AG10803 (cell line): ENCODE results near the gene PPRC1.

ENCODE experiments used
- DNase-seq: peaks from one replicate; pipeline ENCODE4 v3.0.0; 2010; ENCODE audit warnings: low read depth
- H3K4me3 ChIP-seq: 2 replicates; pipeline ENCODE4 v1.5.1; 2011; ENCODE audit warnings: mild to moderate bottlenecking, low read length, control low read depth
- CTCF ChIP-seq: conservative IDR thresholded peaks from 2 replicates; pipeline ENCODE4 v1.5.1; 2011; ENCODE audit warnings: mild to moderate bottlenecking, low read length, control low read depth, inconsistent platforms

The PPRC1 gene

DNA sequence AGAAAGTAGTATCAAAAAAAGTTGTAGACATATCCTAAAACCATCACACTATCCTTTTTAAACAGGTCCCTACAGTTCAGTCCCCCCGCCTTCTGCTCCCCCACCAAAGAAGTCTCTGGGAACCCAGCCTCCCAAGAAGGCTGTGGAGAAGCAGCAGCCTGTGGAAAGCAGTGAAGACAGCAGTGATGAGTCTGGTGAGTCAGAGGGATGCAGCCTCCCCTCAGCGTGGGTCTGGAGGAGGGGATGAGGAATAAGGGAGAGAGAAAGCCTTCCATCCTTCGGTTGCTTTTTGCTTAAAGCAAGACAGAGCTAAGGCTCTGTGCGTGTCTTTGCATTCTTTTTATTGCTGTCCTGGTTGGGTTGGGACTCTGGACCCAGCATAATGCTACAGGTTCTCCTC, 27.0 kb downstream of the PPRC1 start:
- H3K4me3 ChIP-seq = no peak overlapping the region
- TF ChIP-seq CTCF = no peak
- DNase-seq = no peak

DNA sequence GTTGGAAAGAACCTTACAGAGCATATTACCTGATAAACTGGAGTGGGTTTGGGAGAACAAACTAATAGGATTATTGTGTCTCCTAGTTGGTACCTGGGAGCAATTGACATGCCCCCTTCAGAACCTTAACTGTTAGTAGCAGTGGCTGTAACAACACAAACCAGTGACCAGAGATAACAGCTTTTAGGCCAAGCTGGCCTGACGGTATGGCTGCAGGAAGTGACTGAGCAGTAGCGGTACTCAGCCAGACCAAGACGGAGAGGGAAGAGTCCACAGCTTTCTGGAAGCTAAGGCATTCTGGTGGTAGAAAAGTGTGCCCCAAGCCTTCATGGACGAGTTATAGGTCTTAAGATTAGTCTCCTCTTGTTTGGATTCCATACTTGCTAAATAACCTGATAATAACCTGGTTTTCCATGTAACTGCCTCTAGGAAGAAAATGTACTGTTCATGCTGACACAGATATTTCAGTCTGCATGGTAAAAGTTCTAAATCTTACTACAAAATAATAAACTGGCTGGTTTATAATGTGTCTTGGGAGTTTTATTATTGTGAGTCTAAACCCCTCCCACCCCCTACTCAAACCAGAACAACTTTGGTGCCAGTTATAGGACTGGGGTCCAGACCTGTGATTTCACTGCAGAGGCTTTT, 30.6 kb downstream of the PPRC1 start:
- H3K4me3 ChIP-seq = no peak overlapping the region
- no peak for DNase-seq

GRCh38 chr10:102167861-102168260, 35.0 kb downstream of the PPRC1 start:
- DNase-seq = peak; percentile 90
- no peak for TF ChIP-seq CTCF

More for the DNA sequence above, 30.6 kb downstream of the PPRC1 start:
- no peak for TF ChIP-seq CTCF

GRCh38 chr10:102170602-102171001, 37.8 kb downstream of the PPRC1 start:
- DNase-seq = no peak

More at GRCh38 chr10:102167861-102168260, 35.0 kb downstream of the PPRC1 start:
- no peak overlapping the region for H3K4me3 ChIP-seq

GRCh38 chr10:102172288-102172687, 39.4 kb downstream of the PPRC1 start:
- no peak for DNase-seq
- H3K4me3 ChIP-seq = no peak overlapping the region
- TF ChIP-seq CTCF = no peak

More at GRCh38 chr10:102170602-102171001, 37.8 kb downstream of the PPRC1 start:
- H3K4me3 ChIP-seq = no peak overlapping the region
- TF ChIP-seq CTCF = no peak

DNA sequence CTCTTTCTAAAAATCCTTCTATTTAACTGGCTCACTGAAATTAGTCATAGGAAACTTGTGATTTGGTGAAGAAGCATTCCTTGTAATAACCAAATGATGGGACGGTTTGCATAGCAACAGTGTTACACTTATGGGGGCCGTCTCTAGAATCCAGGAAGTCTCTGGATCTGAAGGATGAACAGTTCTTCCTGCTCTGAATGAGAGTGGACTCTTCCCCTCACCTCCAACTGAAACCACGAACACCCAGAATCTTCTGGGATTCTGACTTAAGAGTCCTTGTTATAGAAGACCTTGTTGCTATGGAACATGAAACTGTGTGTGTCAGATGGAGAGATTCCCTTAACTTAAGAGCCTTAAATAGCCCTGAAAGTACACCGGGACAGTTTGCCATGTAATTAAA, 42.6 kb downstream of the PPRC1 start:
- H3K4me3 ChIP-seq = no peak overlapping the region

More for the DNA sequence above, 42.6 kb downstream of the PPRC1 start:
- peak; percentile 52 for DNase-seq
- no peak for TF ChIP-seq CTCF
